Hematopoietic multipotent progenitor cell treated with erythropoietin and hydrocortisone succinate and interleukin-3 and kit ligand, for 6 days (in vitro differentiated cells): ENCODE results near the gene PRAMEF17.
"Not testable (repeated sequence)": the region's sequence is repeated elsewhere in the genome, so short reads cannot be mapped to it uniquely, and the experiment has no call there.

Experiments used
- DNase-seq: peaks from one replicate; pipeline ENCODE4 v3.0.0-alpha.2; 2015

Gene PRAMEF17, protein sequence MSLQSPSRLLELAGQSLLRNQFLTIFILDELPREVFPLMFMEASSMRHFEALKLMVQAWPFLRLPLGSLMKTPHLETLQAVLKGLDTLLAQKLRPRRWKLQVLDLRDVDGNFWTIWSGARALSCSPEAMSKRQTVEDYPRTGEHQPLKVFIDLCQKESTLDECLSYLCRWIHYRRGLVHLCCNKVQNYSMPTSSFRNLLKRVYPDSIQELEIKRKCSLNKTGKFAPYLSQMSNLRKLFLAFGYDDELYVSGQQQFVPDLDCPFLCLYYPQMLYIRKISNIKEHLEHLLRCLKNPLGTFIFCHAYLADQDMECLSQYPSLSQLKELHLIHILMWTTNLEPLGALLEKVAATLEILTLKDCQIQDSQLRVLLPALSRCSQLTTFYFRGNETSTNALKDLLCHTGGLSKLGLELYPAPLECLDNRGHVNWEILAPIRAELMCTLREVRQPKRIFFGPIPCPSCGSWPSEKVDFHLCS

DNA sequence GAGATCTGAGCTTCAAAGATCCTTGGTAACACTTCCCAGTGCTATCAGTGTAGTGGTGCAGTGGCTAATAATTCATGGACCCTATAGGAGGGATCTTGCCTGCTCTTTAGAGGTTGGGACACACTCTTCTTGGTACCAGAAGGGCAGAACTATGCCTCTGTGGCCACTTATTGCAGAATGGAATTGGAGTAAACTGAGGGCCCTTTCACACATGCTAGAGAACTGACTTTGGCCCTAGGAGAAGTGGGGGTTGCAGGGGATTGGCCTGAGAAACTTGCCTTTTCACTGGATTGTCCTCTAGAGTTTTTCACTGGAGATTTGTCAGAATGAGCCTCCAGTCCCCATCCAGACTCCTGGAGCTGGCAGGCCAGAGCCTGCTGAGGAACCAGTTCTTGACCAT is at the start of gene PRAMEF17:
PRAMEF17 (plus strand) TSS at position 301 of the 400 bp plus-strand sequence; CDS start at position 327, 26 bp downstream.
- not testable (repeated sequence) for DNase-seq

- DNase-seq, result not testable (repeated sequence)
These were observed 46.9 kb upstream of the PRAMEF17 start for GRCh38 chr1:13342496-13342895.

DNA sequence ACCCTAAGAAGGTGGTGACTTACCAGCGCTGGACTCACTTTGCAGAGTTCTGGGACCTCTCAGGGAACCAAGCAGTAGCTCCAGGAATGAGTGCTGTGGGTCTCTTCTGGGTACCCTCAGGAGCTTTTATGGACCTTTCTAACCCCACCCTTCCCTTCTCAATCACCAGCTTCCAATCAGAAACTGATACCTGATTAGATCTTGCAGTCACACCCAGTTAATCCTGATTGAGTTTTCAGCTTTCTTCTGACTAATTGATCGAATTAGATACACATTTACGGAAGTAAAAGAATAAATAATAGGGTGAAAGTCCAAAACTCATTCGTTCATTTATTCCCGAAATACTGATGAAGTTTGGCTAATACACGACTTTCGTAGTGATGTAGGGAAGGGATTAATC is 42.4 kb upstream of the PRAMEF17 start, which contains the start of gene PRAMEF14:
PRAMEF14 (minus strand) TSS at position 101 of the 400 bp plus-strand sequence. CDS start 1,820 bp downstream, outside the sequence.
- not testable (repeated sequence) for DNase-seq

DNA sequence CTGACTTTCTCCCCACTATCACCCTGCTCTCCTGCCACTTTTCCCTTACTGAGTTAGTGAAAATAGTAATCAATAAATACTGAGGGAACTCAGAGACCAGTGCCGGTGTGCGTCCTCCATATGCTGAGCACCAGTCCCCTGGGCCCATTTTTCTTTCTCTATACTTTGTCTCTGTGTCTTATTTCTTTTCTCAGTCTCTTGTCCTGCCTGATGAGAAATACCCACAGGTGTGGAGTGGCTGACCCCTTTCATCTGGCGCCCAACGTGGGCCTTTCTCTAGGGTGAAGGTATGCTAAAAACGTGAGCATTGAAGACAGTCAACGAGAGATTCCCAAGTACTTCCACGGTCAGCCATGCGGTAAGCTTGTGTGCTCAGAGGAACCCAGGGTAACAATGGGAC is 36.0 kb upstream of the PRAMEF17 start:
- peak; percentile 2 for DNase-seq

DNA sequence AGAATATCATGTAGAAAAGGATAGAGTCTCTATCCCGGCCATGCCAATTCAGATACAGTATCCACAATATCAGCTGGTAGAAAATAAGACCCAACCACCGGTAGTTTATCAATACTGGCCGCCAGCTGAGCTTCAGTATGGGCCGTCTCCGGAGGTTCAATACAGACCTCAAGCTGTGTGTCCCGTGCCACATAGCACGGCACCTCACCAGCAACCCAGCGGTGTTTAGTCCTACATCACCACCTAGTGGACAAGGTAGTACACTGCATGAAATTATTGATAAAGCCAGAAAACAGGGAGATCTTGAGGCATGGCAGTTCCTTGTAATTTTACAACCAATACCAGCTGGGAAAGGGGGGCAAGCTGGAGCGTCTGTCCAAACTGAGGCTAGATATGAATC is 35.0 kb upstream of the PRAMEF17 start:
- DNase-seq, result not testable (repeated sequence)

DNA sequence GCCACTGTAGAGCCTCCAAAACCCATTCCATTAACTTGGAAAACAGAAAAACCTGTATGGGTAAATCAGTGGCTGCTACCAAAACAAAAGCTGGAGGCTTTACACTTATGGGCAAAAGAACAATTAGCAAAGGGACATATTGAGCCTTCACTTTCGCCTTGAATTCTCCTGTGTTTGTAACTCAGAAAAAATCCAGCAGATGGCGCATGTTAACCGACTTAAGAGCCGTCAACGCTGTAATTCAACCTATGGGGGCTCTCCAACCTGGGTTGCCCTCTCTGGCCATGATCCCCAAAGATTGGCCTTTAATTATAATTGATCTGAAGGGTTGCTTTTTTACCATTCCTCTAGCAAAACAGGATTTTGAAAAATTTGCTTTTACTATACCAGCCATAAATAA is 32.7 kb upstream of the PRAMEF17 start:
- peak; percentile 79 for DNase-seq

- not testable (repeated sequence) for DNase-seq
These were observed 27.1 kb upstream of the PRAMEF17 start for GRCh38 chr1:13362364-13362763.

- DNase-seq, result not testable (repeated sequence)
These were observed 24.5 kb upstream of the PRAMEF17 start for GRCh38 chr1:13364928-13365327.

DNA sequence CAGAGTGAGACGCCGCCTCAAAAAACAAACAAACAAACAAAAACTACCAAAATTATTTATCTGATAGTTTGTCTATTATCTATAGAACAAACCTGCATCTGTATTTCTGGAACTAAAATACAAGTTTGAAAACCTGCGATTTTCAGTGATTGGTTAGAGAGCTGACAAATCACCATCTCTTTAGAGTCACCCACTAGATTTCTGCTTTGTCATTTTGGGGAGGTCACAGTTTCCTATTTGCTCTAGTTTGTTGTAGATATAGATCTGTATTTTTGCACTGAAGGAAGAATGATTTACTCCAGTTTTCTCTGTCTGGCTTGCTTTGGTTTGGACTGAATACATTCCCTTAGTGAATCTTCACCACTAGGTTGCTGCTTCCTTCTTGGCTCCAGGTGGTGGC is 22.9 kb upstream of the PRAMEF17 start:
- DNase-seq, result not testable (repeated sequence)

DNA sequence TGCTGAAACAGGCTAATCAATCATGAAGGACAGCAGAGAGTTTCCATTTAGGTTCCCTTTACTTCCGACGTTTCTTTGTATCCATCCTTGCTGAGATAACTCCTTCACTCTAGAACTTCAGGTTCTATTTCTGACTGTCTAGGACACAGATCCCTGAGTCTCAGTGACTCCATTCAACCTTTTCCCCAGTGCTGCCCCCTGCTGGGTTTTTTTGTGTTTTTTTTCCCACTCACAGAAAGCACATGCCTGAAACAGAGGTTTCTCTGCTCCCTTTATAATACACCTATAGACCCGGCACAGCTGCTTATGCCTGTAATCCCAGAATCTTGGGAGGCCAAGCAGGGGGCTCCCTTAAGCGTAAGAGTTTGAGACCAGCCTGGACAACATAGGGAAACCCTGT is 20.9 kb upstream of the PRAMEF17 start:
- peak; percentile 44 for DNase-seq

GRCh38 chr1:13378983-13379382 is 10.4 kb upstream of the PRAMEF17 start:
- DNase-seq, result not testable (repeated sequence)

DNA sequence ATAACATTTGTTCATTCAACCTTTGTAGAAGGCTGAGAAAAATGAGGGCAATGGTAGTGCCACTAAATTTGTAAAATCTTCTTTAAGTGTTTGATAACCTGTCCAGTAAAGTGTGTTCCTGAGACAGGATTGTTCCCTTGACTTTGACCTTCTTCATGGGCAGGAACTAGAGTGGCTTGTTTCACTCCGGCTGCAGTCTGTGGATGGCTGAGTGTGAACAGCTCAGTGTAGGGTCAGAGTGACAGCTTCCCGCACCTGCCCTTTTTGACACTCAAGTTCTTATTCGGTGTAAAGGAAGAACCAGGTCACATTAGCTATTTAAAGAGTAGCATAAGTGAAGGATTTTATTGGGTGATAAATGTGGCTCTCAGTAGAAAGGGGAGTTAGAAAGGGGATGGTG is 9.1 kb upstream of the PRAMEF17 start:
- DNase-seq, result not testable (repeated sequence)

DNA sequence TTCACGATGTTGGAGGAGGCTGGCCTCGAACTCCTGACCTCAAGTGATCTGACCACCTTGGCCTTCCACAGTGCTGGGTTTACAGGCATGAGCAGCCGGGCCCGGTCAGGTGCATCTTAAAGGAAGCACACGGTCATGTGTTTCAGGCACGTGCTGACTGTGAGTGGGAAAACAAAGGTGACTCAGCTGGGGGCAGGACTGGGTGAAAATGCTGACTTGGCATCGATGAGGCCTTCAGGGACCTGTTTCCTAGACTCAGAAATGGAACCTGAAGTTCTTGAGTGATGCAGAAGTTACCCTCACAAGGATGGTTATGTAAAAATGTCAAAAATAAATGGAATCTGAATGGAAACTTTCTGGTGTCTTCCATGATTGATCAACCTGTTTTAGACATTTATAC is 3.6 kb downstream of the PRAMEF17 start:
- not testable (repeated sequence) for DNase-seq

DNA sequence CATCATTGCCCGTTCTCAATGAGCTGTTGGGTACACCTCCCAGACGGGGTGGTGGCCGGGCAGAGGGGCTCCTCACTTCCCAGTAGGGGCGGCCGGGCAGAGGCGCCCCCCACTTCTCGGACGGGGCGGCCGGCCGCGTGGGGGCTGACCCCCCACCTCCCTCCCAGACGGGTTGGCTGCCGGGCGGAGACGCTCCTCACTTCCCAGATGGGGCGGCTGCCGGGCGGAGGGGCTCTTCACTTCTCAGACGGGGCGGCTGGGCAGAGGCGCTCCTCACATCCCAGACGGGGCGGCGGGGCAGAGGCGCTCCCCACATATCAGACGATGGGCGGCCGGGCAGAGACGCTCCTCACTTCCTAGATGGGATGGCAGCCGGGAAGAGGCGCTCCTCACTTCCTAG is 5.3 kb downstream of the PRAMEF17 start:
- not testable (repeated sequence) for DNase-seq

DNA sequence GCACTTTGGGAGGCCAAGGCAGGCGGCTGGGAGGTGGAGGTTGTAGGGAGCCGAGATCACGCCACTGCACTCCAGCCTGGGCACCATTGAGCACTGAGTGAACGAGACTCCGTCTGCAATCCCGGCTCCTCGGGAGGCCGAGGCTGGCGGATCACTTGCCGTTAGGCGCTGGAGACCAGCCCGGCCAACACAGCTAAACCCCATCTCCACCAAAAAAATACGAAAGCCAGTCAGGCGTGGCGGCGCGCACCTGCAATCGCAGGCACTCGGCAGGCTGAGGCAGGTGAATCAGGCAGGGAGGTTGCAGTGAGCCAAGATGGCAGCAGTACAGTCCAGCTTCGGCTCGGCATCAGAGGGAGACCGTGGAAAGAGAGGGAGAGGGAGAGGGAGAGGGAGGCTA is 5.9 kb downstream of the PRAMEF17 start:
- not testable (repeated sequence) for DNase-seq

DNA sequence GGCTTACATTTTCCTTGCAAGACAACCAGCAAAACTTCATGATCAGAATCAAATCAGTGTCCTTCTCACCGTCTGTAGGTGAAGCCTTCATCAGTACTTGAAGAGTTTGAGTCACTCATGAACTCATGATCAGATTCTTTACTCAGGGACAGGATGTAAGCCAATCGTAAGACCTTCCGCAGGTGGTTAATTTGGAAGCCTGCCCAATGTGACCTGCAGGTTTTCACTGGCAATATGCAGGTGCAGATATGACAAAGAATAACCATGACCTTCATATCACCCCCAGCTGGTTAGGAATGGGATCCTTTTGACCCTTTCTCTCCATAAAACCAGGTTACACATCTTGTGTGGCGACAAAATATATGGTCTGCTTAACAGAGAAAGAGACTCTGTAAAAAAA is 18.4 kb downstream of the PRAMEF17 start:
- DNase-seq, result no peak

- not testable (repeated sequence) for DNase-seq
These were observed 20.7 kb downstream of the PRAMEF17 start, which contains the start of gene PRAMEF20 for GRCh38 chr1:13410150-13410549. TSS of gene PRAMEF20 (plus strand) at chr1:13410450. CDS start at chr1:13416355, 5,905 bp downstream.

DNA sequence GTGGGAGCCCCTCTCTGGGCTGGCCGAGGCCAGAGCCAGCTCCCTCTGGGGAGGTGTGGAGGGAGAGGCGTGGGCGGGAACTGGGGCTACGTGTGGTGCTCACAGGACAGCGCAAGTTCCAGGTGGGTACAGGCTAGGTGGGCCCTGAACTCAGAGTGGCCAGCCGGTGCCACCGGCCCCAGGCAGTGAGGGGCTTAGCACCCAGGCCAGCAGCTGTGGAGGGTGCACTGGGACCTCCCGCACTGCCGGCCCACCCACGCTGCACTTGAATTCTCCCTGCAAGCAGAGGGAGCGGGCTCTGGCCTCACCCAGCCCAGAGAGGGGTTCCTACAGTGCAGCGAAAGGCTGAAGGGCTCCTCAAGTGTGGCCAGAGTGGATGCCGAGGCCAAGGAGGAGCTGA is 41.1 kb downstream of the PRAMEF17 start:
- DNase-seq, result no peak

GRCh38 chr1:13432251-13432650 is 42.8 kb downstream of the PRAMEF17 start:
- no peak for DNase-seq

GRCh38 chr1:13433694-13434358 is 44.4 kb downstream of the PRAMEF17 start:
- not testable (repeated sequence) for DNase-seq

- DNase-seq, result no peak
These were observed 46.0 kb downstream of the PRAMEF17 start for GRCh38 chr1:13435458-13435857.

- DNase-seq, result not testable (repeated sequence)
These were observed 49.8 kb downstream of the PRAMEF17 start for GRCh38 chr1:13439104-13439783.
